ENCODE data around the gene UBTD2.

The UBTD2 gene

DNA sequence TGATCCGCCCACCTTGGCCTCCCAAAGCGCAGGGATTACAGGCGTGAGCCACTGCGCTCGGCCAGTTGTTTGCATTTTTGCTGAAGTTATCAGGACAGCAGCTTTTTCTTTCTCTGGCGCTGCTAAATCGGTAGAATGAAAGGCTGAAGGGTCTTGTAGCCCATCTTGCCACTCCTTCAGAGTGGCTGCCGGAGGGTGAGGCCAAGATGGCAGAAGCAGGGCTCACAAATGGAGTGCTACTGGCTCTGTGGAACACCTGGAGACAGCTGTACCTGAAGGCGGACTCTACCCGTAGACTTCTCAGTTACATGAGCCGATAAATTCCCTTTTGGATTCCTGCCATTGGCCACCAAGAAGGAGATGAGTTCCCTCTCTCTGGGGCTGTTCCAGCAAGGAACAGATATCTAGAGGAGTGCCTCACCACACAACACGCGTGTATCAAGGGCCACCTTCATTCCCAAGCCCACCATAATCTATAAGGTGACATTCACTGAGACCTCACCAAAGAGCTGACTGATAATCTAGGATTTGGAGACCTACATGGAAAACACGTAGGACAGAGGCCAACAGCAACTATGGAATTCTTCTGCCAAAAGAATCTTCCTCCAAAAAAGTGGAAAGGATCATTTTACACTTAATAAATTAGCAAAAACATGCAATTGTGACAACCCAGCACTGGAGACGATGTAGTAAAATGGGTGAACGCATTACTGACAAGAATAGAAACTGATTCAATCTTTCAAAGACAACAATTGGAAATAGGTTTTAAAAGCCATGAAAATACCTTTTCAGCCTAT, 117.3 kb downstream of the UBTD2 start:
- no peak for DNase-seq

DNA sequence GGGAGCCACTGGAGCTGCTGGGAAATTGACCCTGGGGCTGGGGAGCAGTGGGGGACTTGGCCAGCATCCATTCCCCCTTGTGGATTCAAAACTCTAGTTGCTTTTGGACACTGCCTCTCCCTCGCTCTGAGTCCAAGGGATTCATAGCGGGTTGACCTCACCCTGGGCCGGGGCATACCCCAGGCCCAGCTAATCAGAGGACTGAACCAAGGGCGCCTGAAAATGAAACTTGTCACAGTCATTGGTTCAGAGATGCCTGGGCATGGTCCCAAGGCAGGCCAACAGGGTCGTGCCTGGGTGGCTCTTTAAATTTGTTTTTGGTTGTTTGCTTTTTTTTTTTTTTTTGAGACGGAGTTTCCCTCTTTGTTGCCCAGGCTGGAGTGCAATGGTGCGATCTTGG, 118.1 kb downstream of the UBTD2 start:
- no peak for DNase-seq

DNA sequence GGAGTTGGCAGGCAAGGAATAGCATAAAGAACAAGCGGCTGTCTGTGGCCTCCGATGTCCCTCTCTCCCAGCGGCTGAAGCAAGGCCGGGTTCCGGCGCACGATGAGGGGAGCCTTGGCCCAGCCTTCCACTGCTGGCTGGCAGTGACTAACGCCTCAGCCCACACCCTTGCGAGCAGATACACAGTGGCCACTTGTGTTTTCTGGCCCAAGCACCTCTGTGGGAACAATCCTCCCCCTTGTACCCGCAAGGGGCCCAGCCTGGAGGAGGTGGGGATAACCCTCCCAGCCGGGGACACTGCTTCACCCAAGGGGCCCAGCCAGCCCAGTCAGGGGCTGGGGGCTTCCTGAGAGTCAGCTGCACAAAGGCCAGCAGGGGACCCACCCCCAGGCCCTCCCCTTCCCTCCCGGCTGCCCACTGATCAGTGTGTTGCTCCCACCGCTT, 118.8 kb downstream of the UBTD2 start:
- no peak for DNase-seq

DNA sequence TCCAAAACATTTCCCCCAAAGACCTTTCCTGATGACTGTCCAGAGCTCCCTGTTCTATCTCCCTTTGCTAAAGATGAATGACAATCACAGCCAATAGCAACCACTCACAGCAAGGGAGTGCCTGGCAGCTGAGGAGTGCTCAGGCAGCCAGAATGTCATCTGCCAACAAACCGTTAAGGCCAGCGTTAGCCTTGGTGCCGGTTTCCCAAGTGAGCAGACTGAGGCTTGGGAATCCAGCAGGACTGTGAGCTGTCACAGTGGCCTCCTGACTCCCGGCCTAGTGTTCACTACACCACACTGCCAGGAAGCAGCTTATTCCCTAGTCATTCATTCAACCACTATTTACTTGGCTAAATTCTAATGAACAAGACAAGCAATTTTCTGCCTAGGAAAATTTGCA, 120.2 kb downstream of the UBTD2 start:
- no peak for DNase-seq

DNA sequence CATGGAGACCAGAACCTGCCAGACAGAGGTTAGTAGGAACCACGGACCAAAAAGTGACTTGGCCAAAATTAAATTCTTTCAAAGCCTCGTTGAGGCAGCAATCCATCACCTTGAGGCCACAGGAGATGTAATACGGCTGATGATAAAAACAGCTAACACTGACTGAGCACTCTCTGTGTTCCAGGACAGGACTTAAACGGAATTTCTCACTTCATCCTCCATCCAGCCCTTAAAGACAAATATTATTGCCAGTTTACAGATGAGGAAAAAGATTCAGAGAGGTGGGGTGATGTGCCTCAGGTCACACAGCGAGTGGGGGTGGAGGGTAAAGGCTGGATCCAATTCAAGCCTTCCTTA, 120.6 kb downstream of the UBTD2 start:
- DNase-seq: no peak

DNA sequence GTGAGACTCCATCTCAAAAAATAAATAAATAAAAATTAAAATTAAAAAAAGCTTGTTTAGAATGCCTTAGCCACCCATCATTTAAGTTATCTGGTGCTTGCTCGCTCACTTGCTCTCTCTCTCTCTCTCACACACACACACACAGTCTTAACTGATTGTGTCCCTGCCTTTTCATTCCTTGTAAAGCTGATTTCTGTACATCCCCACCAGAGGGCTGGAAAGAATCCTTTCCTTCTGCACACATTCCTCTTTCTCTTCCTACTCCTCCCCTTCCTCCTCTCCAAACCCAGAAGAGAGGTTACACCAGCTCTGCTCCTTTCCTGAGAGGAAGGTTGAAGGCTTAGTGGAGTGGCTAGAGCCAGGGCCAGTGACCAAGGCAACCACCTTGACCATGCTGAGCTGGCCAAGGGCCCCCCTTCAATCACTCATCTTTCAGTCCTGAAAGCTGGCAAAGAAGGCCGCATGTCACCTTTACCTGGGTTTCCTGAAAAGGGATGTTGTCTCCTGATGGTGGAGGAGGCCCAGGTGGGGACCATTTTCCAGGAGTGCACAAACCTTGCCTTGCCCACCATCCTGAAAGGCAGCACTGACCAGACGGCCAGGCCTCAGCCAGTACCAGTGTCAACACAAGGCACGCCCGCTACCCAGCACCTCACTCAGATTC, 121.1 kb downstream of the UBTD2 start:
- no peak for DNase-seq

DNA sequence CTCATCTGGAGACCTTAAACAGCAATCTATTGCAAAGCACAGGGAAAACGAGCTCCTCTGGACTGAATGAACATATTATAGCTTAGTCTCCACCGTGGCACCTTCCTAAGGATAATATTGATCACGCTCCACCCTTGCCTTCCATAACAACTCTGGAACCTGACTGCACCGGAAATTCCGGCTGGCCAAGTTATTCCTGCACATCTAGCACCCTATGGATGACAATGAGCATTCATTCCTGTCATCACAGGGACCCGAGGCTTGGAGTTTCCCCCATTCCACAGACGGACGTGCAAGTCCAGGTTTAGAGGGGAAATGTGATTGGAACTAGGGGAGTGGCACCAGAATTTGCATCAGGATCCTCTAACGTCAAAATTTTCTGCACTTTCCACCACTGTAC, 123.1 kb downstream of the UBTD2 start:
- no peak for DNase-seq
